GM18909 (cell line): ENCODE results near the gene RYR1.
"Not testable (repeated sequence)": the region's sequence is repeated elsewhere in the genome, so short reads cannot be mapped to it uniquely, and the experiment has no call there.

Experiments
- ATAC-seq: cut with Tn5 transposase; IDR thresholded peaks from one replicate; pipeline ENCODE4 v1.9.1; 2021; ENCODE audit warnings: mild to moderate bottlenecking; ENCODE audit not compliant: unreplicated experiment, poor library complexity

Gene RYR1

GRCh38 chr19:38583985-38584305, 150.5 kb downstream of the RYR1 start:
- no peak for ATAC-seq

- no peak for ATAC-seq
Observed at GRCh38 chr19:38587562-38587961, 154.1 kb downstream of the RYR1 start.

- no peak for ATAC-seq
Observed at GRCh38 chr19:38588041-38588440, 154.6 kb downstream of the RYR1 start.

- no peak for ATAC-seq
Observed at GRCh38 chr19:38592940-38593339, 159.4 kb downstream of the RYR1 start.

GRCh38 chr19:38596057-38596981, 162.8 kb downstream of the RYR1 start:
- no peak for ATAC-seq

- no peak for ATAC-seq
Observed at GRCh38 chr19:38597075-38597474, 163.6 kb downstream of the RYR1 start.

GRCh38 chr19:38599722-38600121, 166.2 kb downstream of the RYR1 start:
- ATAC-seq = no peak

- not testable (repeated sequence) for ATAC-seq
Observed at GRCh38 chr19:38602856-38603255, 169.4 kb downstream of the RYR1 start.

- no peak for ATAC-seq
Observed at GRCh38 chr19:38606131-38606530, 172.6 kb downstream of the RYR1 start.

GRCh38 chr19:38614289-38614688, 180.8 kb downstream of the RYR1 start:
- ATAC-seq = no peak

- ATAC-seq = no peak
Observed at GRCh38 chr19:38615007-38615581, 181.6 kb downstream of the RYR1 start.

- no peak for ATAC-seq
Observed at GRCh38 chr19:38616265-38616664, 182.8 kb downstream of the RYR1 start.

GRCh38 chr19:38617283-38617763, 183.8 kb downstream of the RYR1 start:
- ATAC-seq = peak; percentile 2

- ATAC-seq = peak; percentile 64
Observed at GRCh38 chr19:38617764-38618589, 184.5 kb downstream of the RYR1 start, which contains the start of gene MAP4K1. MAP4K1 (minus strand) TSS chr19:38617953; CDS start chr19:38617895, 58 bp downstream.

- peak; percentile 66 for ATAC-seq
Observed at GRCh38 chr19:38618590-38619360, 185.3 kb downstream of the RYR1 start, which contains the start of gene EIF3K. EIF3K (plus strand) TSS chr19:38619188; CDS start chr19:38619269, 81 bp downstream.

- ATAC-seq = no peak
Observed at GRCh38 chr19:38619361-38620174, 186.1 kb downstream of the RYR1 start.

- no peak for ATAC-seq
Observed at GRCh38 chr19:38624822-38625221, 191.3 kb downstream of the RYR1 start.

- no peak for ATAC-seq
Observed at GRCh38 chr19:38626401-38626800, 192.9 kb downstream of the RYR1 start.

- ATAC-seq = no peak
Observed at GRCh38 chr19:38629568-38629967, 196.1 kb downstream of the RYR1 start.
